Caco-2 (cell line): ENCODE results near the gene MACROD2. TPM values are rescaled to one million over a fixed set of nuclear protein-coding genes. Genes with fewer than 3 reads are reported as not detected.

Source experiments
- BruUV-seq: library from RNA; stranded (reverse); fragments of 400-500 nt; replicated peaks from 2 replicates; lab custom pipeline; 2021; lab: Mats Ljungman, UMichigan
- CTCF ChIA-PET: fragments of 300-600 bp; sonication (Branson Sonifier 250); formaldehyde crosslinking; loops from one replicate; lab custom pipeline; 2022; ENCODE audit warnings: antibody characterized with exemption; lab: Charles Lee
- POLR2A ChIA-PET: fragments of 300-600 bp; sonication (Branson Sonifier 250); formaldehyde crosslinking; loops from one replicate; lab custom pipeline; 2022; ENCODE audit warnings: antibody characterized with exemption; lab: Charles Lee
- DNase-seq, 2 experiments: peaks; one replicate each; pipeline versions ENCODE4 v3.0.0 to v3.0.0-alpha.2; 2020 to 2022
- H3K27me3 ChIP-seq: replicated peaks from 2 replicates; pipeline ENCODE4 v1.6.0; 2011; ENCODE audit warnings: low read length; ENCODE audit not compliant: control insufficient read depth, insufficient read depth
- H3K36me3 ChIP-seq: 2 replicates; pipeline ENCODE4 v1.5.1; 2011; ENCODE audit warnings: low read length; ENCODE audit not compliant: control insufficient read depth, insufficient read depth
- H3K4me1 ChIP-seq: fragments of 250-450 bp; sonication (Bioruptor Pico); 2 replicates; pipeline ENCODE4 v1.5.1; 2020; ENCODE audit warnings: mild to moderate bottlenecking
- H3K4me3 ChIP-seq: 2 replicates; pipeline ENCODE4 v1.5.1; 2011; ENCODE audit warnings: low read depth, mild to moderate bottlenecking, control low read depth, low read length
- H3K9me3 ChIP-seq: fragments of 250-450 bp; sonication (Bioruptor Pico); 2 replicates; pipeline ENCODE4 v1.5.1; 2020; ENCODE audit warnings: mild to moderate bottlenecking, moderate library complexity
- H3K27ac Mint-ChIP-seq: one replicate; pipeline ENCODE4 v1.8.0; 2022; ENCODE audit warnings: mixed read lengths; ENCODE audit not compliant: unreplicated experiment
- H3K27me3 Mint-ChIP-seq: one replicate; pipeline ENCODE4 v1.8.0; 2022; ENCODE audit warnings: mixed read lengths; ENCODE audit not compliant: insufficient read depth, unreplicated experiment
- H3K36me3 Mint-ChIP-seq: one replicate; pipeline ENCODE4 v1.8.0; 2022; ENCODE audit warnings: mild to moderate bottlenecking, mixed read lengths; ENCODE audit not compliant: insufficient read depth, unreplicated experiment
- H3K4me1 Mint-ChIP-seq: one replicate; pipeline ENCODE4 v1.8.0; 2022; ENCODE audit warnings: low read depth, mixed read lengths; ENCODE audit not compliant: unreplicated experiment
- H3K4me3 Mint-ChIP-seq: one replicate; pipeline ENCODE4 v1.8.0; 2022; ENCODE audit warnings: mild to moderate bottlenecking, moderate library complexity, mixed read lengths; ENCODE audit not compliant: unreplicated experiment
- H3K9me3 Mint-ChIP-seq: one replicate; pipeline ENCODE4 v1.8.0; 2022; ENCODE audit warnings: mixed read lengths; ENCODE audit not compliant: unreplicated experiment
- intact Hi-C: fragments of 100-400 bp; cut with micrococcal nuclease; formaldehyde crosslinking; loops from one replicate; pipeline ENCODE4 v1.10.0; 2022; ENCODE audit not compliant: unreplicated experiment
- total RNA-seq: library from RNA; stranded (reverse); gene quantifications from 2 replicates; pipeline ENCODE4 v1.2.3, GENCODE V29; 2022
- TF ChIP-seq, protein P1 (sequence below), 2 experiments: fragments of 200-600 bp in 1 of 2; IDR thresholded peaks; 1 replicate in 1 of 2; 2 replicates in 1 of 2; pipeline versions ENCODE4 v1.5.1 to v1.8.0; 2011 to 2022; ENCODE audit warnings: antibody characterized with exemption in 1 of 2, control low read depth in 1 of 2, inconsistent platforms in 1 of 2, low read depth in 1 of 2, low read length in 1 of 2, mild to moderate bottlenecking in 1 of 2, moderate library complexity in 1 of 2; ENCODE audit not compliant: insufficient read depth in 1 of 2, severe bottlenecking in 1 of 2, unreplicated experiment in 1 of 2

The MACROD2 gene
- total RNA-seq, 1 experiment from 2014 or later: 6.4 TPM

DNA sequence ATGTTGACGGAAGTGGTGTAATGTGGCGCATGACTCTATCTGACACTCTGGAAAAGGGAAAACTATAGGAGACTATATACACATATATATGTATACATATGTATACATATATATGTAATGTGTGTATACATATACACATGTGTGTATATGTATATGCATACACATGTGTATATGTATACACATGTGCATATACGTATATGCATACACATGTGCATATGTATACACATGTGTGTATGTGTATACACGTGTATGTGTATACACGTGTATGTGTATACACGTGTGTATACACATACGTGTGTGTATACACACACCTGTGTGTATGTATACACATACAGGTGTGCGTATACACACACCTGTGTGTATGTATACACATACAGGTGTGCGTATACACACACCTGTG is 1025.5 kb downstream of the MACROD2 start:
- intact Hi-C loops: no loop called here
- H3K4me3 Mint-ChIP-seq: no peak overlapping the region
- H3K27ac Mint-ChIP-seq: no peak overlapping the region
- H3K9me3 Mint-ChIP-seq: peaks cover 29% of the 10 kb centered on the region
- TF ChIP-seq, protein P1, sequence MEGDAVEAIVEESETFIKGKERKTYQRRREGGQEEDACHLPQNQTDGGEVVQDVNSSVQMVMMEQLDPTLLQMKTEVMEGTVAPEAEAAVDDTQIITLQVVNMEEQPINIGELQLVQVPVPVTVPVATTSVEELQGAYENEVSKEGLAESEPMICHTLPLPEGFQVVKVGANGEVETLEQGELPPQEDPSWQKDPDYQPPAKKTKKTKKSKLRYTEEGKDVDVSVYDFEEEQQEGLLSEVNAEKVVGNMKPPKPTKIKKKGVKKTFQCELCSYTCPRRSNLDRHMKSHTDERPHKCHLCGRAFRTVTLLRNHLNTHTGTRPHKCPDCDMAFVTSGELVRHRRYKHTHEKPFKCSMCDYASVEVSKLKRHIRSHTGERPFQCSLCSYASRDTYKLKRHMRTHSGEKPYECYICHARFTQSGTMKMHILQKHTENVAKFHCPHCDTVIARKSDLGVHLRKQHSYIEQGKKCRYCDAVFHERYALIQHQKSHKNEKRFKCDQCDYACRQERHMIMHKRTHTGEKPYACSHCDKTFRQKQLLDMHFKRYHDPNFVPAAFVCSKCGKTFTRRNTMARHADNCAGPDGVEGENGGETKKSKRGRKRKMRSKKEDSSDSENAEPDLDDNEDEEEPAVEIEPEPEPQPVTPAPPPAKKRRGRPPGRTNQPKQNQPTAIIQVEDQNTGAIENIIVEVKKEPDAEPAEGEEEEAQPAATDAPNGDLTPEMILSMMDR (IDR thresholded peaks at IDR 0.05; ENCODE audit: insufficient read depth in 1 of 2, low read depth in 1 of 2, low read length in 1 of 2, severe bottlenecking in 1 of 2, unreplicated experiment in 1 of 2): no peak
- CTCF ChIA-PET: no interaction called here
- H3K27me3 Mint-ChIP-seq: no peaks in the 10 kb centered on the region
- 0 out of 2 replicates have a peak, but pooled peaks cover 3% of the 10 kb centered on the region for H3K4me1 ChIP-seq
- DNase-seq: no peak
- H3K36me3 Mint-ChIP-seq: no peaks in the 10 kb centered on the region
- no peaks in the 10 kb centered on the region for H3K36me3 ChIP-seq
- no peaks in the 10 kb centered on the region for H3K4me1 Mint-ChIP-seq
- peaks cover 9% of the 10 kb centered on the region; the same call in 1 of the 2 replicates for H3K9me3 ChIP-seq
- no peaks in the 10 kb centered on the region for H3K27me3 ChIP-seq
- H3K4me3 ChIP-seq: no peak overlapping the region
- BruUV-seq: no TSS peak
- POLR2A ChIA-PET: no interaction called here

DNA sequence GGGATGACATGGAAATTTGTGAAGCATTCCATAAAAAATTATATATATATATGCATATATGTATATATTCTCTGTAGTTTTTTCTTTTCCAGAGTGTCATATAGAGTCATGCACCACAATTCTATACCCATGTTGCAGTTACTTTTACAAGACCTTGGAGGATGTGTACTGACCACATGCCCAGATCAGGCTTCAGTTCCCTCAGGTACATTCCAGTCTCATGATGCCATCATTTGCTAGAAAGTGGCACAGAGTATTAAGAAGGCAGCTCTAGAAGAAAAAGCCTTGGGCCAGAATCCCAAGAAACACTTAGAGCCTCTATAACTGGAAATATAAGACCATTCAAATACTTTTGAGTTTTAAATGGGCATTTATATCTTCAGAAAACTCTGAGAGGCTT is 1027.6 kb downstream of the MACROD2 start:
- no peak overlapping the region for H3K27ac Mint-ChIP-seq
- no peaks in the 10 kb centered on the region for H3K27me3 ChIP-seq
- ChIA-PET POLR2A (no interaction called here), CTCF (no interaction called here)
- intact Hi-C loops: no loop called here
- H3K4me3 ChIP-seq: no peak overlapping the region
- H3K4me1 ChIP-seq: no peaks in the 10 kb centered on the region
- TF ChIP-seq, protein P1 (IDR thresholded peaks at IDR 0.05; ENCODE audit: insufficient read depth in 1 of 2, low read depth in 1 of 2, low read length in 1 of 2, severe bottlenecking in 1 of 2, unreplicated experiment in 1 of 2): no peak
- no peaks in the 10 kb centered on the region for H3K27me3 Mint-ChIP-seq
- H3K4me3 Mint-ChIP-seq: no peak overlapping the region
- no peaks in the 10 kb centered on the region for H3K4me1 Mint-ChIP-seq
- H3K36me3 Mint-ChIP-seq: no peaks in the 10 kb centered on the region
- no peaks in the 10 kb centered on the region for H3K36me3 ChIP-seq
- peaks cover 26% of the 10 kb centered on the region for H3K9me3 Mint-ChIP-seq
- DNase-seq: no peak
- BruUV-seq: no TSS peak
- no peaks in the 10 kb centered on the region for H3K9me3 ChIP-seq

DNA sequence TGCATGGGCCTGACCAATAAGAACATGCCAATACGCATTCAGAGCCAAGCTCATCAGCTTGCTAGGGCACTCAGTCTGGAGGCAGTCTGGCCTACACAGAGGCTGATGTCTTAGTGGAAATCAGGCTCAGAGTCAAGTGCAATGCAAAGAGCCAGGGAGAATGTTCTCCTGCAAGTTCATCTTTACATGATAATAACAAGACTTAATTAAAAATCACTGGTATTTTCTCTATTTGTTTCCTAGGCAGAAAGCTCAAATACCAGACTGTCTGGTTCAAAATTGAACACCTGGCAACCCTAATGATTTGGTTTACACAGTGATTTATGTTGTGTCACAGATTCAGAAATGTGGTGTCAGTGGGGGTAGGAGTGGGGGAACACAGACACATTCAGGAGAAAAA is 1031.4 kb downstream of the MACROD2 start:
- Histone ChIP-seq H3K4me3 (no peak overlapping the region), H3K27me3 (no peaks in the 10 kb centered on the region), H3K4me1 (no peaks in the 10 kb centered on the region), H3K9me3 (no peaks in the 10 kb centered on the region), H3K36me3 (no peaks in the 10 kb centered on the region)
- TF ChIP-seq, protein P1 (IDR thresholded peaks at IDR 0.05; ENCODE audit: insufficient read depth in 1 of 2, low read depth in 1 of 2, low read length in 1 of 2, severe bottlenecking in 1 of 2, unreplicated experiment in 1 of 2): no peak
- H3K36me3 Mint-ChIP-seq: no peaks in the 10 kb centered on the region
- H3K4me1 Mint-ChIP-seq: no peaks in the 10 kb centered on the region
- POLR2A ChIA-PET: no interaction called here
- CTCF ChIA-PET: no interaction called here
- intact Hi-C loops: no loop called here
- no TSS peak for BruUV-seq
- no peak for DNase-seq
- no peaks in the 10 kb centered on the region for H3K27me3 Mint-ChIP-seq
- H3K4me3 Mint-ChIP-seq: no peak overlapping the region
- H3K9me3 Mint-ChIP-seq: peaks cover 10% of the 10 kb centered on the region
- no peak overlapping the region for H3K27ac Mint-ChIP-seq
